GM23338 (cell line): ENCODE results near the gene SH3RF3. TPM values are rescaled to one million over a fixed set of nuclear protein-coding genes. Genes with fewer than 3 reads are reported as not detected.

ENCODE experiments used
- ATAC-seq: fragments of 200-7000 bp; cut with Tn5 transposase; 3 replicates; pipeline ENCODE4 v1.9.1; 2020
- DNase-seq: peaks from one replicate; pipeline ENCODE4 v3.0.0-alpha.2; 2015; ENCODE audit warnings: low spot score
- H2AFZ ChIP-seq: fragments of 200-600 bp; sonication (generic); 2 replicates; pipeline ENCODE4 v1.8.0; 2016; ENCODE audit warnings: antibody characterized with exemption, mild to moderate bottlenecking, moderate library complexity
- H3F3A ChIP-seq: fragments of 200-600 bp; sonication (generic); replicated peaks from 2 replicates; pipeline ENCODE4 v1.8.0; 2017; ENCODE audit warnings: antibody characterized with exemption, mixed run types, low read depth
- H3K27ac ChIP-seq: fragments of 200-600 bp; sonication (generic); 2 replicates; pipeline ENCODE4 v1.6.1; 2016; ENCODE audit warnings: low read depth
- H3K27me3 ChIP-seq: fragments of 200-600 bp; sonication (generic); 2 replicates; pipeline ENCODE4 v1.8.0; 2016; ENCODE audit warnings: mild to moderate bottlenecking, mixed run types, moderate library complexity; ENCODE audit not compliant: insufficient read depth
- H3K36me3 ChIP-seq: fragments of 200-600 bp; sonication (generic); 2 replicates; pipeline ENCODE4 v1.8.0; 2016; ENCODE audit warnings: mild to moderate bottlenecking; ENCODE audit not compliant: insufficient read depth
- H3K4me1 ChIP-seq: fragments of 200-600 bp; sonication (generic); 2 replicates; pipeline ENCODE4 v1.8.0; 2016; ENCODE audit warnings: mild to moderate bottlenecking, moderate library complexity; ENCODE audit not compliant: insufficient read depth
- H3K4me2 ChIP-seq: fragments of 200-600 bp; sonication (generic); 2 replicates; pipeline ENCODE4 v1.7.1; 2017; ENCODE audit warnings: mixed run types
- H3K4me3 ChIP-seq: fragments of 200-600 bp; sonication (generic); 2 replicates; pipeline ENCODE4 v1.6.1; 2016; ENCODE audit warnings: mixed run types
- H3K79me2 ChIP-seq: fragments of 200-600 bp; sonication (generic); replicated peaks from 2 replicates; pipeline ENCODE4 v1.8.0; 2017; ENCODE audit warnings: mild to moderate bottlenecking; ENCODE audit not compliant: insufficient read depth
- H3K9me2 ChIP-seq: fragments of 200-600 bp; sonication (generic); 2 replicates; pipeline ENCODE4 v1.8.0; 2017; ENCODE audit not compliant: insufficient read depth
- H4K20me1 ChIP-seq: fragments of 200-600 bp; sonication (generic); replicated peaks from 2 replicates; pipeline ENCODE4 v1.8.0; 2017; ENCODE audit warnings: mild to moderate bottlenecking; ENCODE audit not compliant: insufficient read depth
- H3K27ac Mint-ChIP-seq: 2 replicates; pipeline ENCODE4 v1.8.0; 2020; ENCODE audit warnings: inconsistent platforms, mild to moderate bottlenecking, moderate library complexity, mixed read lengths
- H3K27me3 Mint-ChIP-seq: 3 replicates; pipeline ENCODE4 v1.8.0; 2022; ENCODE audit warnings: low read depth, mild to moderate bottlenecking, moderate library complexity, mixed read lengths, inconsistent platforms; ENCODE audit not compliant: insufficient read depth, poor library complexity
- H3K36me3 Mint-ChIP-seq: 3 replicates; pipeline ENCODE4 v1.8.0; 2021; ENCODE audit warnings: low read depth, mild to moderate bottlenecking, inconsistent platforms, moderate library complexity, mixed read lengths
- H3K4me1 Mint-ChIP-seq: 3 replicates; pipeline ENCODE4 v1.8.0; 2020; ENCODE audit warnings: mild to moderate bottlenecking, inconsistent platforms, mixed read lengths
- H3K4me3 Mint-ChIP-seq: 3 replicates; pipeline ENCODE4 v1.8.0; 2021; ENCODE audit warnings: moderate library complexity, mild to moderate bottlenecking, inconsistent platforms, mixed read lengths
- H3K9me3 Mint-ChIP-seq: 3 replicates; pipeline ENCODE4 v1.8.0; 2020; ENCODE audit warnings: moderate library complexity, mild to moderate bottlenecking, inconsistent platforms, mixed read lengths
- CREB1 ChIP-seq: fragments of 250-450 bp; sonication (Bioruptor Pico); IDR thresholded peaks from 2 replicates; pipeline ENCODE4 v1.5.0; 2020; ENCODE audit warnings: low read depth, mild to moderate bottlenecking, moderate library complexity
- EZH2 ChIP-seq: fragments of 200-600 bp; sonication (generic); IDR thresholded peaks from one replicate; pipeline ENCODE4 v1.8.0; 2017; ENCODE audit warnings: antibody characterized with exemption, mild to moderate bottlenecking, low read depth; ENCODE audit not compliant: unreplicated experiment
- EZH2phosphoT487 ChIP-seq: fragments of 200-600 bp; sonication (generic); IDR thresholded peaks from one replicate; pipeline ENCODE4 v1.8.1; 2018; ENCODE audit warnings: antibody characterized with exemption; ENCODE audit not compliant: unreplicated experiment
- JUNB ChIP-seq: IDR thresholded peaks from one replicate; pipeline ENCODE4 v1.6.1; 2016; ENCODE audit warnings: antibody characterized with exemption; ENCODE audit not compliant: unreplicated experiment
- NANOG ChIP-seq: IDR thresholded peaks from 2 replicates; pipeline ENCODE4 v1.6.1; 2016; ENCODE audit warnings: antibody characterized with exemption, borderline replicate concordance
- POLR2AphosphoS5 ChIP-seq: IDR thresholded peaks from 2 replicates; pipeline ENCODE4 v1.6.1; 2016; ENCODE audit warnings: antibody characterized with exemption, low read depth
- STAT1 ChIP-seq: IDR thresholded peaks from one replicate; pipeline ENCODE4 v1.6.1; 2016; ENCODE audit warnings: antibody characterized with exemption; ENCODE audit not compliant: unreplicated experiment
- ZNF114 ChIP-seq: fragments of 250-450 bp; sonication (Bioruptor Pico); IDR thresholded peaks from 2 replicates; pipeline ENCODE4 v1.5.0; 2020; ENCODE audit warnings: mild to moderate bottlenecking, moderate library complexity
- ZNF331 ChIP-seq: fragments of 250-450 bp; sonication (Bioruptor Pico); IDR thresholded peaks from 2 replicates; pipeline ENCODE4 v1.5.0; 2020; ENCODE audit warnings: low read depth, mild to moderate bottlenecking, moderate library complexity
- polyA plus RNA-seq: library from polyadenylated mRNA; unstranded; fragments of >200 nt; fragmentation: Nextera tagmentation; extraction: Ambion mirVana; gene quantifications from 2 replicates; pipeline ENCODE4 v1.2.1, GENCODE V29; 2016
- total RNA-seq: library from RNA; depleted of rRNA; stranded (reverse); fragments of >200 nt; shearing (Covaris generic); gene quantifications from 2 replicates; pipeline ENCODE4 v1.2.3, GENCODE V29; 2014
- TF ChIP-seq, protein P1 (sequence below): IDR thresholded peaks from one replicate; pipeline ENCODE4 v1.6.1; 2018; ENCODE audit warnings: antibody characterized with exemption; ENCODE audit not compliant: unreplicated experiment
- TF ChIP-seq, protein P2 (sequence below): fragments of 250-450 bp; sonication (Bioruptor Pico); IDR thresholded peaks from 2 replicates; pipeline ENCODE4 v1.5.0; 2020; ENCODE audit warnings: mild to moderate bottlenecking, moderate library complexity
- TF ChIP-seq, protein P3 (sequence below), 2 experiments: fragments of 200-600 bp in 1 of 2; sonication (generic) in 1 of 2; conservative IDR thresholded peaks; 2 replicates each; pipeline versions ENCODE4 v1.5.1 to v1.6.1; 2016 to 2017; ENCODE audit warnings: antibody characterized with exemption in 2 of 2, low read depth in 2 of 2, mild to moderate bottlenecking in 2 of 2, moderate library complexity in 1 of 2

Gene SH3RF3
- total and polyA plus RNA-seq, 2 experiments from 2014 or later = 0.11 to 0.63 TPM

DNA sequence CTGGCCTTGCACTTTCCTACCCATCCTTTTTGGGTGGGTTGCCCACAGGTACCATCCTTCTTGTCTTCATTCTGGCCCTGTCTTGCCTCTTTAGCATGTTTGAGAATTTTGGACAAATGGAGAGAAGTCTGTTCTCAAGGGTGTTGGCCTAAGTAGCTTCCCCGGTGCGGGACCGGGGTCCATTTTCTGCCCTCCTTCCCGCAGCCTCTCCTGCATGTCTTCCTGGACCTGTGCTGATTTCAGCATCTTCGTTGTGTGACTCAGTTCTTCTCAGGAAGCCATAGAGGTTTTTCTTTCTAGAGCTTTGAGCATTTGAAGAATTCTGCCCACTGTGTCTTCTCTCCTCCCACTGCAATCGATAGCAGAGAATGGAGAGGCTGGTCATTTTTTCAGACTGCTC lies 172.7 kb downstream of the SH3RF3 start:
- Mint-ChIP-seq H3K4me1 (peaks cover 10% of the 10 kb centered on the region), H3K9me3 (no peaks in the 10 kb centered on the region), H3K27me3 (peaks cover 7% of the 10 kb centered on the region), H3K36me3 (no peaks in the 10 kb centered on the region), H3K4me3 (no peak overlapping the region), H3K27ac (no peak overlapping the region)
- no peak overlapping the region for H3K27ac ChIP-seq
- H3K4me1 ChIP-seq = no peaks in the 10 kb centered on the region; the same call in 1 of the 2 replicates
- H4K20me1 ChIP-seq = no peaks in the 10 kb centered on the region
- H3K4me3 ChIP-seq = no peak overlapping the region
- ATAC-seq = no peak
- no peaks in the 10 kb centered on the region for H3F3A ChIP-seq
- H3K36me3 ChIP-seq = no peaks in the 10 kb centered on the region
- no peak overlapping the region for H2AFZ ChIP-seq
- TF ChIP-seq, protein P1, sequence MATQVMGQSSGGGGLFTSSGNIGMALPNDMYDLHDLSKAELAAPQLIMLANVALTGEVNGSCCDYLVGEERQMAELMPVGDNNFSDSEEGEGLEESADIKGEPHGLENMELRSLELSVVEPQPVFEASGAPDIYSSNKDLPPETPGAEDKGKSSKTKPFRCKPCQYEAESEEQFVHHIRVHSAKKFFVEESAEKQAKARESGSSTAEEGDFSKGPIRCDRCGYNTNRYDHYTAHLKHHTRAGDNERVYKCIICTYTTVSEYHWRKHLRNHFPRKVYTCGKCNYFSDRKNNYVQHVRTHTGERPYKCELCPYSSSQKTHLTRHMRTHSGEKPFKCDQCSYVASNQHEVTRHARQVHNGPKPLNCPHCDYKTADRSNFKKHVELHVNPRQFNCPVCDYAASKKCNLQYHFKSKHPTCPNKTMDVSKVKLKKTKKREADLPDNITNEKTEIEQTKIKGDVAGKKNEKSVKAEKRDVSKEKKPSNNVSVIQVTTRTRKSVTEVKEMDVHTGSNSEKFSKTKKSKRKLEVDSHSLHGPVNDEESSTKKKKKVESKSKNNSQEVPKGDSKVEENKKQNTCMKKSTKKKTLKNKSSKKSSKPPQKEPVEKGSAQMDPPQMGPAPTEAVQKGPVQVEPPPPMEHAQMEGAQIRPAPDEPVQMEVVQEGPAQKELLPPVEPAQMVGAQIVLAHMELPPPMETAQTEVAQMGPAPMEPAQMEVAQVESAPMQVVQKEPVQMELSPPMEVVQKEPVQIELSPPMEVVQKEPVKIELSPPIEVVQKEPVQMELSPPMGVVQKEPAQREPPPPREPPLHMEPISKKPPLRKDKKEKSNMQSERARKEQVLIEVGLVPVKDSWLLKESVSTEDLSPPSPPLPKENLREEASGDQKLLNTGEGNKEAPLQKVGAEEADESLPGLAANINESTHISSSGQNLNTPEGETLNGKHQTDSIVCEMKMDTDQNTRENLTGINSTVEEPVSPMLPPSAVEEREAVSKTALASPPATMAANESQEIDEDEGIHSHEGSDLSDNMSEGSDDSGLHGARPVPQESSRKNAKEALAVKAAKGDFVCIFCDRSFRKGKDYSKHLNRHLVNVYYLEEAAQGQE = no peak
- TF ChIP-seq ZNF331 = no peak
- TF ChIP-seq POLR2AphosphoS5 = no peak
- no peak for TF ChIP-seq CREB1
- TF ChIP-seq NANOG = no peak
- no peak for TF ChIP-seq EZH2phosphoT487
- no peak for TF ChIP-seq ZNF114
- TF ChIP-seq STAT1 = no peak
- no peak for TF ChIP-seq JUNB
- TF ChIP-seq EZH2 = no peak
- TF ChIP-seq, protein P2, sequence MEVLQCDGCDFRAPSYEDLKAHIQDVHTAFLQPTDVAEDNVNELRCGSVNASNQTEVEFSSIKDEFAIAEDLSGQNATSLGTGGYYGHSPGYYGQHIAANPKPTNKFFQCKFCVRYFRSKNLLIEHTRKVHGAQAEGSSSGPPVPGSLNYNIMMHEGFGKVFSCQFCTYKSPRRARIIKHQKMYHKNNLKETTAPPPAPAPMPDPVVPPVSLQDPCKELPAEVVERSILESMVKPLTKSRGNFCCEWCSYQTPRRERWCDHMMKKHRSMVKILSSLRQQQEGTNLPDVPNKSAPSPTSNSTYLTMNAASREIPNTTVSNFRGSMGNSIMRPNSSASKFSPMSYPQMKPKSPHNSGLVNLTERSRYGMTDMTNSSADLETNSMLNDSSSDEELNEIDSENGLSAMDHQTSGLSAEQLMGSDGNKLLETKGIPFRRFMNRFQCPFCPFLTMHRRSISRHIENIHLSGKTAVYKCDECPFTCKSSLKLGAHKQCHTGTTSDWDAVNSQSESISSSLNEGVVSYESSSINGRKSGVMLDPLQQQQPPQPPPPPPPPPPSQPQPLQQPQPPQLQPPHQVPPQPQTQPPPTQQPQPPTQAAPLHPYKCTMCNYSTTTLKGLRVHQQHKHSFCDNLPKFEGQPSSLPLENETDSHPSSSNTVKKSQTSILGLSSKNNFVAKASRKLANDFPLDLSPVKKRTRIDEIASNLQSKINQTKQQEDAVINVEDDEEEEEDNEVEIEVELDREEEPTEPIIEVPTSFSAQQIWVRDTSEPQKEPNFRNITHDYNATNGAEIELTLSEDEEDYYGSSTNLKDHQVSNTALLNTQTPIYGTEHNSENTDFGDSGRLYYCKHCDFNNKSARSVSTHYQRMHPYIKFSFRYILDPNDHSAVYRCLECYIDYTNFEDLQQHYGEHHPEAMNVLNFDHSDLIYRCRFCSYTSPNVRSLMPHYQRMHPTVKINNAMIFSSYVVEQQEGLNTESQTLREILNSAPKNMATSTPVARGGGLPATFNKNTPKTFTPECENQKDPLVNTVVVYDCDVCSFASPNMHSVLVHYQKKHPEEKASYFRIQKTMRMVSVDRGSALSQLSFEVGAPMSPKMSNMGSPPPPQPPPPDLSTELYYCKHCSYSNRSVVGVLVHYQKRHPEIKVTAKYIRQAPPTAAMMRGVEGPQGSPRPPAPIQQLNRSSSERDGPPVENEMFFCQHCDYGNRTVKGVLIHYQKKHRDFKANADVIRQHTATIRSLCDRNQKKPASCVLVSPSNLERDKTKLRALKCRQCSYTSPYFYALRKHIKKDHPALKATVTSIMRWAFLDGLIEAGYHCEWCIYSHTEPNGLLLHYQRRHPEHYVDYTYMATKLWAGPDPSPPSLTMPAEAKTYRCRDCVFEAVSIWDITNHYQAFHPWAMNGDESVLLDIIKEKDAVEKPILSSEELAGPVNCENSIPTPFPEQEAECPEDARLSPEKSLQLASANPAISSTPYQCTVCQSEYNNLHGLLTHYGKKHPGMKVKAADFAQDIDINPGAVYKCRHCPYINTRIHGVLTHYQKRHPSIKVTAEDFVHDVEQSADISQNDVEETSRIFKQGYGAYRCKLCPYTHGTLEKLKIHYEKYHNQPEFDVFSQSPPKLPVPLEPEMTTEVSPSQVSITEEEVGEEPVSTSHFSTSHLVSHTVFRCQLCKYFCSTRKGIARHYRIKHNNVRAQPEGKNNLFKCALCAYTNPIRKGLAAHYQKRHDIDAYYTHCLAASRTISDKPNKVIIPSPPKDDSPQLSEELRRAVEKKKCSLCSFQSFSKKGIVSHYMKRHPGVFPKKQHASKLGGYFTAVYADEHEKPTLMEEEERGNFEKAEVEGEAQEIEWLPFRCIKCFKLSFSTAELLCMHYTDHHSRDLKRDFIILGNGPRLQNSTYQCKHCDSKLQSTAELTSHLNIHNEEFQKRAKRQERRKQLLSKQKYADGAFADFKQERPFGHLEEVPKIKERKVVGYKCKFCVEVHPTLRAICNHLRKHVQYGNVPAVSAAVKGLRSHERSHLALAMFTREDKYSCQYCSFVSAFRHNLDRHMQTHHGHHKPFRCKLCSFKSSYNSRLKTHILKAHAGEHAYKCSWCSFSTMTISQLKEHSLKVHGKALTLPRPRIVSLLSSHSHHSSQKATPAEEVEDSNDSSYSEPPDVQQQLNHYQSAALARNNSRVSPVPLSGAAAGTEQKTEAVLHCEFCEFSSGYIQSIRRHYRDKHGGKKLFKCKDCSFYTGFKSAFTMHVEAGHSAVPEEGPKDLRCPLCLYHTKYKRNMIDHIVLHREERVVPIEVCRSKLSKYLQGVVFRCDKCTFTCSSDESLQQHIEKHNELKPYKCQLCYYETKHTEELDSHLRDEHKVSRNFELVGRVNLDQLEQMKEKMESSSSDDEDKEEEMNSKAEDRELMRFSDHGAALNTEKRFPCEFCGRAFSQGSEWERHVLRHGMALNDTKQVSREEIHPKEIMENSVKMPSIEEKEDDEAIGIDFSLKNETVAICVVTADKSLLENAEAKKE (CRISPR knock-in tag) = no peak
- TF ChIP-seq, protein P3, sequence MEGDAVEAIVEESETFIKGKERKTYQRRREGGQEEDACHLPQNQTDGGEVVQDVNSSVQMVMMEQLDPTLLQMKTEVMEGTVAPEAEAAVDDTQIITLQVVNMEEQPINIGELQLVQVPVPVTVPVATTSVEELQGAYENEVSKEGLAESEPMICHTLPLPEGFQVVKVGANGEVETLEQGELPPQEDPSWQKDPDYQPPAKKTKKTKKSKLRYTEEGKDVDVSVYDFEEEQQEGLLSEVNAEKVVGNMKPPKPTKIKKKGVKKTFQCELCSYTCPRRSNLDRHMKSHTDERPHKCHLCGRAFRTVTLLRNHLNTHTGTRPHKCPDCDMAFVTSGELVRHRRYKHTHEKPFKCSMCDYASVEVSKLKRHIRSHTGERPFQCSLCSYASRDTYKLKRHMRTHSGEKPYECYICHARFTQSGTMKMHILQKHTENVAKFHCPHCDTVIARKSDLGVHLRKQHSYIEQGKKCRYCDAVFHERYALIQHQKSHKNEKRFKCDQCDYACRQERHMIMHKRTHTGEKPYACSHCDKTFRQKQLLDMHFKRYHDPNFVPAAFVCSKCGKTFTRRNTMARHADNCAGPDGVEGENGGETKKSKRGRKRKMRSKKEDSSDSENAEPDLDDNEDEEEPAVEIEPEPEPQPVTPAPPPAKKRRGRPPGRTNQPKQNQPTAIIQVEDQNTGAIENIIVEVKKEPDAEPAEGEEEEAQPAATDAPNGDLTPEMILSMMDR (conservative IDR thresholded peaks at IDR 0.05; ENCODE audit: low read depth in 2 of 2) = no peak
- no peak overlapping the region for H3K4me2 ChIP-seq
- H3K9me2 ChIP-seq = no peaks in the 10 kb centered on the region
- no peaks in the 10 kb centered on the region for H3K27me3 ChIP-seq
- H3K79me2 ChIP-seq = no peaks in the 10 kb centered on the region
- no peak for DNase-seq
